Tibial nerve (tissue), 4 donors: ENCODE data around the gene TSPAN7. TPM values are rescaled to one million over a fixed set of nuclear protein-coding genes. Genes with fewer than 3 reads are reported as not detected.

Experiments
- DNase-seq, 2 donors: peaks; one replicate each; pipeline ENCODE4 v3.0.0-alpha.2; 2019; ENCODE audit warnings: low spot score in 2 of 2
- H3K27ac ChIP-seq, 4 donors: fragments of 200-600 bp; sonication (generic) in 3 of 4; one replicate each; pipeline ENCODE4 v1.5.1; 2017 to 2019; ENCODE audit warnings: mild to moderate bottlenecking in 1 of 4
- H3K27me3 ChIP-seq, 2 donors: fragments of 200-600 bp; sonication (generic) in 1 of 2; one replicate each; pipeline versions ENCODE4 v1.5.1 to v1.6.0; 2017 to 2019
- H3K36me3 ChIP-seq, 3 donors: fragments of 200-600 bp; sonication (generic); one replicate each; pipeline ENCODE4 v1.5.1; 2018 to 2019
- H3K4me1 ChIP-seq, 4 donors: fragments of 200-600 bp; sonication (generic) in 3 of 4; one replicate each; pipeline ENCODE4 v1.5.1; 2017 to 2019
- H3K4me3 ChIP-seq, 4 donors: fragments of 200-600 bp; sonication (generic) in 3 of 4; one replicate each; pipeline ENCODE4 v1.5.1; 2017 to 2019; ENCODE audit warnings: mild to moderate bottlenecking in 1 of 4, moderate library complexity in 1 of 4
- H3K9me3 ChIP-seq, 4 donors: fragments of 200-600 bp; sonication (generic) in 3 of 4; one replicate each; pipeline ENCODE4 v1.5.1; 2017 to 2019
- CTCF ChIP-seq, 5 experiments: fragments of 200-600 bp in 3 of 5; fragments of 450-650 bp in 2 of 5; sonication (generic) in 3 of 5; IDR thresholded peaks; one replicate each; pipeline ENCODE4 v1.5.1; 2016 to 2019; ENCODE audit warnings: antibody characterized with exemption in 5 of 5, mild to moderate bottlenecking in 3 of 5, moderate library complexity in 2 of 5
- EP300 ChIP-seq, 2 donors: sonication (generic); formaldehyde crosslinking; IDR thresholded peaks; one replicate each; pipeline ENCODE4 v1.6.1; 2017; ENCODE audit warnings: antibody characterized with exemption in 2 of 2, mild to moderate bottlenecking in 1 of 2
- POLR2A ChIP-seq, 2 donors: fragments of 450-650 bp; IDR thresholded peaks; one replicate each; pipeline ENCODE4 v1.6.1; 2017; ENCODE audit warnings: antibody characterized with exemption in 2 of 2, mild to moderate bottlenecking in 2 of 2, moderate library complexity in 2 of 2
- WGBS, 2 donors: methylation state at CpG; one replicate each; pipeline ENCODE4 v1.1.5; 2018; 5-methylcytosine and 5-hydroxymethylcytosine counted together
- total RNA-seq, 4 donors: library from RNA; depleted of rRNA; stranded (reverse); fragments of >200 nt; gene quantifications; one replicate each; pipeline ENCODE4 v1.1.0, GENCODE V29; 2016

Gene TSPAN7
- total RNA-seq, 4 donors from 2014 or later: 28.5 to 68.2 (median 40.5) TPM

GRCh38 chrX:38660395-38661102, 99.2 kb downstream of the TSPAN7 start:
- no peaks in the 10 kb centered on the region for H3K4me1 ChIP-seq
- no peak for DNase-seq
- H3K9me3 ChIP-seq: no peaks in the 10 kb centered on the region
- TF ChIP-seq CTCF (IDR thresholded peaks at IDR 0.05): no peak
- no peak for TF ChIP-seq EP300 (IDR thresholded peaks at IDR 0.05)
- TF ChIP-seq POLR2A (IDR thresholded peaks at IDR 0.05): no peak
- H3K4me3 ChIP-seq: no peak overlapping the region
- no peaks in the 10 kb centered on the region for H3K36me3 ChIP-seq
- H3K27me3 ChIP-seq: no peaks in the 10 kb centered on the region
- 73 to 76% methylated on average over 6 of the region's 6 CpGs for WGBS, 2 donors
- H3K27ac ChIP-seq: no peak overlapping the region

GRCh38 chrX:38661103-38661441, 99.7 kb downstream of the TSPAN7 start:
- H3K36me3 ChIP-seq: no peaks in the 10 kb centered on the region
- no peaks in the 10 kb centered on the region for H3K9me3 ChIP-seq
- no peak overlapping the region for H3K27ac ChIP-seq
- no peak for DNase-seq
- no peaks in the 10 kb centered on the region for H3K4me1 ChIP-seq
- 38 to 46% methylated on average over 1 of the region's 1 CpG for WGBS, 2 donors
- H3K4me3 ChIP-seq: no peak overlapping the region
- no peaks in the 10 kb centered on the region for H3K27me3 ChIP-seq
- TF ChIP-seq POLR2A (IDR thresholded peaks at IDR 0.05) (no peak), EP300 (IDR thresholded peaks at IDR 0.05) (no peak), CTCF (IDR thresholded peaks at IDR 0.05) (no peak)

- H3K27me3 ChIP-seq: no peaks in the 10 kb centered on the region
- no peak overlapping the region for H3K4me3 ChIP-seq
- H3K4me1 ChIP-seq: no peaks in the 10 kb centered on the region
- H3K27ac ChIP-seq: no peak overlapping the region
- no peaks in the 10 kb centered on the region for H3K9me3 ChIP-seq
- DNase-seq: no peak
- TF ChIP-seq CTCF (IDR thresholded peaks at IDR 0.05): no peak
- no peak for TF ChIP-seq POLR2A (IDR thresholded peaks at IDR 0.05)
- no peak for TF ChIP-seq EP300 (IDR thresholded peaks at IDR 0.05)
- WGBS, 2 donors: 67 to 89% methylated on average over 5 of the region's 5 CpGs
- H3K36me3 ChIP-seq: no peaks in the 10 kb centered on the region
These were observed 100.2 kb downstream of the TSPAN7 start for GRCh38 chrX:38661561-38661960.

- no peaks in the 10 kb centered on the region for H3K9me3 ChIP-seq
- no peak overlapping the region for H3K4me3 ChIP-seq
- 13 to 58% methylated on average over 2 of the region's 2 CpGs for WGBS, 2 donors
- H3K4me1 ChIP-seq: no peaks in the 10 kb centered on the region
- no peak overlapping the region for H3K27ac ChIP-seq
- no peak for DNase-seq
- TF ChIP-seq POLR2A (IDR thresholded peaks at IDR 0.05) (no peak), CTCF (IDR thresholded peaks at IDR 0.05) (no peak), EP300 (IDR thresholded peaks at IDR 0.05) (no peak)
- H3K36me3 ChIP-seq: no peaks in the 10 kb centered on the region
- no peaks in the 10 kb centered on the region for H3K27me3 ChIP-seq
These were observed 101.3 kb downstream of the TSPAN7 start for GRCh38 chrX:38662640-38663039.

GRCh38 chrX:38664285-38664684, 102.9 kb downstream of the TSPAN7 start:
- H3K9me3 ChIP-seq: no peaks in the 10 kb centered on the region
- peak in 1 of 2 donors; percentile 8 for DNase-seq
- WGBS, 2 donors: 13 to 14% methylated on average over 5 of the region's 5 CpGs
- no peak overlapping the region for H3K4me3 ChIP-seq
- no peaks in the 10 kb centered on the region for H3K4me1 ChIP-seq
- H3K27ac ChIP-seq: no peak overlapping the region
- TF ChIP-seq POLR2A (IDR thresholded peaks at IDR 0.05): no peak
- TF ChIP-seq CTCF (IDR thresholded peaks at IDR 0.05): peak in 4 of 5 experiments; percentile 10 to 42 (median 35)
- no peaks in the 10 kb centered on the region for H3K36me3 ChIP-seq
- H3K27me3 ChIP-seq: no peaks in the 10 kb centered on the region
